Fibroblast of lung (primary cell): Measurements from ENCODE around the gene METTL16. TPM values are rescaled to one million over a fixed set of nuclear protein-coding genes. Genes with fewer than 3 reads are reported as not detected.

Source experiments
- DNase-seq, 2 donors: peaks; one replicate each; pipeline versions ENCODE4 v3.0.0 to v3.0.0-alpha.2; 2010; ENCODE audit warnings: low read depth in 2 of 2
- H2AFZ ChIP-seq: 2 replicates; pipeline ENCODE4 v1.5.1; 2012; ENCODE audit warnings: low read length, control low read depth, inconsistent platforms
- H3K27ac ChIP-seq: 2 replicates; pipeline ENCODE4 v1.5.1; 2011; ENCODE audit warnings: low read length, control low read depth; ENCODE audit not compliant: insufficient read depth
- H3K27me3 ChIP-seq: 2 replicates; pipeline ENCODE4 v1.5.1; 2011; ENCODE audit warnings: mild to moderate bottlenecking, low read length; ENCODE audit not compliant: control insufficient read depth, insufficient read depth
- H3K36me3 ChIP-seq: 2 replicates; pipeline ENCODE4 v1.5.1; 2011; ENCODE audit warnings: low read length; ENCODE audit not compliant: control insufficient read depth, insufficient read depth
- H3K4me1 ChIP-seq: 2 replicates; pipeline ENCODE4 v1.5.1; 2011; ENCODE audit warnings: low read length; ENCODE audit not compliant: control insufficient read depth, insufficient read depth; ENCODE audit errors: extremely low read depth
- H3K4me2 ChIP-seq: 2 replicates; pipeline ENCODE4 v1.5.1; 2011; ENCODE audit warnings: low read length, control low read depth; ENCODE audit not compliant: insufficient read depth; ENCODE audit errors: extremely low read depth
- H3K4me3 ChIP-seq, 4 experiments: fragments of 200-600 bp in 1 of 4; sonication (generic) in 1 of 4; replicated peaks in 1 of 4; 2 replicates each; pipeline ENCODE4 v1.5.1; 2011 to 2016; ENCODE audit warnings: low read length in 4 of 4, low read depth in 3 of 4, mild to moderate bottlenecking in 3 of 4, control low read depth in 2 of 4, inconsistent platforms in 1 of 4, mixed read lengths in 1 of 4; ENCODE audit not compliant: insufficient read depth in 1 of 4; ENCODE audit errors: control extremely low read depth in 1 of 4
- H3K79me2 ChIP-seq: 2 replicates; pipeline ENCODE4 v1.5.1; 2012; ENCODE audit warnings: mild to moderate bottlenecking, low read length, inconsistent platforms; ENCODE audit not compliant: control insufficient read depth, insufficient read depth
- H3K9ac ChIP-seq: 2 replicates; pipeline ENCODE4 v1.5.1; 2011; ENCODE audit warnings: mild to moderate bottlenecking, low read length, control low read depth; ENCODE audit not compliant: insufficient read depth
- H3K9me3 ChIP-seq: 2 replicates; pipeline ENCODE4 v1.5.1; 2012; ENCODE audit warnings: low read depth, low read length; ENCODE audit not compliant: control insufficient read depth, insufficient read depth
- H4K20me1 ChIP-seq: 2 replicates; pipeline ENCODE4 v1.5.1; 2011; ENCODE audit warnings: low read length; ENCODE audit not compliant: control insufficient read depth, insufficient read depth; ENCODE audit errors: extremely low read depth
- EZH2 ChIP-seq: IDR thresholded peaks from 2 replicates; pipeline ENCODE4 v1.5.1; 2012; ENCODE audit warnings: low read length, control low read depth, mild to moderate bottlenecking; ENCODE audit errors: missing control alignments
- polyA plus RNA-seq, 2 donors: library from polyadenylated mRNA; depleted of rRNA in 1 of 2; stranded (reverse) in 1 of 2; unstranded in 1 of 2; fragments of >200 nt; gene quantifications; 2 replicates each; pipeline ENCODE4 v1.2.1, GENCODE V29; 2011 to 2012; ENCODE audit warnings: missing spikeins in 1 of 2
- total RNA-seq: library from RNA; depleted of rRNA; stranded (reverse); fragments of >200 nt; gene quantifications from 2 replicates; pipeline ENCODE4 v1.2.1, GENCODE V29; 2014
- TF ChIP-seq, protein P1 (sequence below), 2 donors: IDR thresholded peaks in 1 of 2; conservative IDR thresholded peaks in 1 of 2; 1 replicate in 1 of 2; 2 replicates in 1 of 2; pipeline ENCODE4 v1.5.1; 2011 to 2012; ENCODE audit warnings: low read length in 2 of 2, control low read depth in 1 of 2, inconsistent platforms in 1 of 2, low read depth in 1 of 2, mild to moderate bottlenecking in 1 of 2

METTL16 gene
- total and polyA plus RNA-seq, 2 donors (not counting 1 experiment from before 2014, with no cell fraction given): 12.2 to 13.4 TPM

DNA sequence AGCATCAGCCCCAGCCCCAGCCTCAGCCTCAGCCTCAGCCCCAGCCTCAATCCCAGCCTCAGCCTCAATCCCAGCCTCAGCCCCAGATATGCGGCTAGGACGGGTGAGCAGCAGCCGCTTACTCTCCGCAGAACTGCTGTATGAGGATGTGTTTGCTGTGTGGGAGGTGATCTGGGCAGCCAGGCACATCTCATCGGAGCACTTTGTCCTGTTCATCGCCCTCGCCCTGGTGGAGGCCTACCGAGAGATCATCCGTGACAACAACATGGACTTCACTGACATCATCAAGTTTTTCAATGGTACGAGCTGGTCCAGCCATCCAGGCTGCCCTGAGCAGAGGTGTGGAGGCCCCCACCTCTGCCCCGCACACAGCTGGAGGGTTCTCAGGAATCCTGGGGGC, 132.8 kb downstream of the METTL16 start:
- H3K27ac ChIP-seq: no peak overlapping the region
- H3K36me3 ChIP-seq: peaks cover 17% of the 10 kb centered on the region
- H3K79me2 ChIP-seq: no peaks in the 10 kb centered on the region
- TF ChIP-seq, protein P1, sequence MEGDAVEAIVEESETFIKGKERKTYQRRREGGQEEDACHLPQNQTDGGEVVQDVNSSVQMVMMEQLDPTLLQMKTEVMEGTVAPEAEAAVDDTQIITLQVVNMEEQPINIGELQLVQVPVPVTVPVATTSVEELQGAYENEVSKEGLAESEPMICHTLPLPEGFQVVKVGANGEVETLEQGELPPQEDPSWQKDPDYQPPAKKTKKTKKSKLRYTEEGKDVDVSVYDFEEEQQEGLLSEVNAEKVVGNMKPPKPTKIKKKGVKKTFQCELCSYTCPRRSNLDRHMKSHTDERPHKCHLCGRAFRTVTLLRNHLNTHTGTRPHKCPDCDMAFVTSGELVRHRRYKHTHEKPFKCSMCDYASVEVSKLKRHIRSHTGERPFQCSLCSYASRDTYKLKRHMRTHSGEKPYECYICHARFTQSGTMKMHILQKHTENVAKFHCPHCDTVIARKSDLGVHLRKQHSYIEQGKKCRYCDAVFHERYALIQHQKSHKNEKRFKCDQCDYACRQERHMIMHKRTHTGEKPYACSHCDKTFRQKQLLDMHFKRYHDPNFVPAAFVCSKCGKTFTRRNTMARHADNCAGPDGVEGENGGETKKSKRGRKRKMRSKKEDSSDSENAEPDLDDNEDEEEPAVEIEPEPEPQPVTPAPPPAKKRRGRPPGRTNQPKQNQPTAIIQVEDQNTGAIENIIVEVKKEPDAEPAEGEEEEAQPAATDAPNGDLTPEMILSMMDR (conservative IDR thresholded peaks at IDR 0.05 in 1 of 2, IDR thresholded peaks at IDR 0.05 in 1 of 2; ENCODE audit: low read depth in 1 of 2, low read length in 2 of 2): no peak
- TF ChIP-seq EZH2: no peak
- H3K9ac ChIP-seq: no peak overlapping the region
- no peak overlapping the region for H3K4me3 ChIP-seq
- no peak overlapping the region for H2AFZ ChIP-seq
- no peaks in the 10 kb centered on the region for H3K4me1 ChIP-seq
- no peak overlapping the region for H3K4me2 ChIP-seq
- DNase-seq: no peak
- H4K20me1 ChIP-seq: no peaks in the 10 kb centered on the region
- H3K27me3 ChIP-seq: no peaks in the 10 kb centered on the region
- no peaks in the 10 kb centered on the region for H3K9me3 ChIP-seq

DNA sequence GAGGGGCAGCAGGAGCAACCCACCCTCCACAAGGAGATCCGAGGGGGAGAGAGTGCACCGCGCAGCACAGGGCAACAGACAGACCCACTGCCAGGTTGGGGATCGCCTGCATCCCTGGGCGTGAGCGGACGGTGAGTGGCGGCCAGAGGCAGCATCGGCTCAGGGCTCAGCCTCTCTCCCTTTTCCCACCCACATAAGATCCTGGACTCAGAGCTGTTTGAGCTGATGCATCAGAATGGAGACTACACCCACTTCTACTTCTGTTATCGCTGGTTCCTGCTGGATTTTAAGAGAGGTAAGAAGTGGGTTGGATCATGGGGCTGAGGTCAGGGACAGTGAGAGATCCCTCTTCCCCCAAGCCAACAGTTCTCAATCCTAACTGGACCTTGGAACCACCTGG, 134.0 kb downstream of the METTL16 start:
- H3K4me1 ChIP-seq: no peaks in the 10 kb centered on the region
- TF ChIP-seq, protein P1 (conservative IDR thresholded peaks at IDR 0.05 in 1 of 2, IDR thresholded peaks at IDR 0.05 in 1 of 2; ENCODE audit: low read depth in 1 of 2, low read length in 2 of 2): no peak
- TF ChIP-seq EZH2: no peak
- peaks cover 19% of the 10 kb centered on the region for H3K36me3 ChIP-seq
- no peaks in the 10 kb centered on the region for H4K20me1 ChIP-seq
- no peaks in the 10 kb centered on the region for H3K9me3 ChIP-seq
- H3K27me3 ChIP-seq: no peaks in the 10 kb centered on the region
- no peaks in the 10 kb centered on the region for H3K79me2 ChIP-seq
- DNase-seq: no peak
- H3K9ac ChIP-seq: no peak overlapping the region
- no peak overlapping the region for H3K4me2 ChIP-seq
- no peak overlapping the region for H3K4me3 ChIP-seq
- no peak overlapping the region for H2AFZ ChIP-seq
- no peak overlapping the region for H3K27ac ChIP-seq

DNA sequence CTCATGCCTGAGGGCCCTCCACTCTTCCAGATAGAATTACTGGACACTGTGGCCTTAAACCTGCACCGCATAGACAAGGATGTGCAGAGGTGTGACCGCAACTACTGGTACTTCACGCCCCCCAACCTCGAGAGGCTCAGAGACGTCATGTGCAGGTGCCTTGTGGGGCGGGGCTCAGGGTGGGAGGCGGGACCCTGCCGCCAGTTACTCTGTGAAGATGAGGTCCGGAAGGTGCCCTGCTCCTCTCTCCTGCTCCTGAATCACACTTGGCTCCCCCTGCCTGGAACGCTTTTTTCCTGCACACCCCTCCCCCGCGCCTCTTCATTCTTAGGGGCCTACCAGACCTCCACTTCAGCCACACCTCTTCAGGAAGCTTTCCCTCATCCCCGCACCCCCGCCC, 135.6 kb downstream of the METTL16 start:
- Histone ChIP-seq H3K9me3 (no peaks in the 10 kb centered on the region), H3K4me3 (no peak overlapping the region), H3K9ac (no peak overlapping the region), H2AFZ (no peak overlapping the region), H3K27ac (no peak overlapping the region), H4K20me1 (no peaks in the 10 kb centered on the region), H3K79me2 (no peaks in the 10 kb centered on the region), H3K4me2 (no peak overlapping the region), H3K27me3 (no peaks in the 10 kb centered on the region), H3K36me3 (peaks cover 22% of the 10 kb centered on the region), H3K4me1 (no peaks in the 10 kb centered on the region)
- no peak for TF ChIP-seq EZH2
- TF ChIP-seq, protein P1 (conservative IDR thresholded peaks at IDR 0.05 in 1 of 2, IDR thresholded peaks at IDR 0.05 in 1 of 2; ENCODE audit: low read depth in 1 of 2, low read length in 2 of 2): no peak
- no peak for DNase-seq
